ENCODE results near the gene TBC1D1.

The TBC1D1 gene, protein sequence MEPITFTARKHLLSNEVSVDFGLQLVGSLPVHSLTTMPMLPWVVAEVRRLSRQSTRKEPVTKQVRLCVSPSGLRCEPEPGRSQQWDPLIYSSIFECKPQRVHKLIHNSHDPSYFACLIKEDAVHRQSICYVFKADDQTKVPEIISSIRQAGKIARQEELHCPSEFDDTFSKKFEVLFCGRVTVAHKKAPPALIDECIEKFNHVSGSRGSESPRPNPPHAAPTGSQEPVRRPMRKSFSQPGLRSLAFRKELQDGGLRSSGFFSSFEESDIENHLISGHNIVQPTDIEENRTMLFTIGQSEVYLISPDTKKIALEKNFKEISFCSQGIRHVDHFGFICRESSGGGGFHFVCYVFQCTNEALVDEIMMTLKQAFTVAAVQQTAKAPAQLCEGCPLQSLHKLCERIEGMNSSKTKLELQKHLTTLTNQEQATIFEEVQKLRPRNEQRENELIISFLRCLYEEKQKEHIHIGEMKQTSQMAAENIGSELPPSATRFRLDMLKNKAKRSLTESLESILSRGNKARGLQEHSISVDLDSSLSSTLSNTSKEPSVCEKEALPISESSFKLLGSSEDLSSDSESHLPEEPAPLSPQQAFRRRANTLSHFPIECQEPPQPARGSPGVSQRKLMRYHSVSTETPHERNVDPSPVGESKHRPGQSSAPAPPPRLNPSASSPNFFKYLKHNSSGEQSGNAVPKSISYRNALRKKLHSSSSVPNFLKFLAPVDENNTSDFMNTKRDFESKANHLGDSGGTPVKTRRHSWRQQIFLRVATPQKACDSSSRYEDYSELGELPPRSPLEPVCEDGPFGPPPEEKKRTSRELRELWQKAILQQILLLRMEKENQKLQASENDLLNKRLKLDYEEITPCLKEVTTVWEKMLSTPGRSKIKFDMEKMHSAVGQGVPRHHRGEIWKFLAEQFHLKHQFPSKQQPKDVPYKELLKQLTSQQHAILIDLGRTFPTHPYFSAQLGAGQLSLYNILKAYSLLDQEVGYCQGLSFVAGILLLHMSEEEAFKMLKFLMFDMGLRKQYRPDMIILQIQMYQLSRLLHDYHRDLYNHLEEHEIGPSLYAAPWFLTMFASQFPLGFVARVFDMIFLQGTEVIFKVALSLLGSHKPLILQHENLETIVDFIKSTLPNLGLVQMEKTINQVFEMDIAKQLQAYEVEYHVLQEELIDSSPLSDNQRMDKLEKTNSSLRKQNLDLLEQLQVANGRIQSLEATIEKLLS (N-terminal part only)
- 67.6 to 105 reads per million in 2 donors for total RNA-seq

DNA sequence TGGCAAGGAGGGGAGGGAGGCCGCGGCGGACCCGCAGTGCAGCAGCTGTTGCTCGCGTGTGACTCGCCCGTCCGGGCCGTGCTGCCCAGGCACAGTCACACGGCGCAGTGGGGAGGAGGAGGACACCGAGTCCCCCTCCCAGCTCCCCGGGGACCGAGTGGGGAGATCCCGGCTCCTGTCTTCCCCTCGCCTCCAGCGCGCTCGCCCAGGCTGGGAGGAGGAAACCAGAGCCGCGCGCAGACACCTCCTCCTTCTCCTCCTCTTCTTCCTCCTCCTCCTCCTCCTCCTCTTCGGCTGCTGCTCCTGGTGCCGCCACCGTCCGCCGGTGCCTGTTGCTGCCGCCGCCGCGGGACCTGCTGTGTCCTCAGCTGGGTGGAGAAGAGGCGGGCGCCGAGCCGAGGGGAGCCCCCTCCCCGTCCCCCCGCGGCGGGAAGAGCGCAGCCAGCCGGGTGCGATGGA lies at the start of gene TBC1D1:
Gene TBC1D1, plus strand, starts transcription at position 284 of the 459 bp plus-strand sequence. CDS start 11,012 bp downstream, outside the sequence.
- DNase-seq = peak; percentile 4

DNA sequence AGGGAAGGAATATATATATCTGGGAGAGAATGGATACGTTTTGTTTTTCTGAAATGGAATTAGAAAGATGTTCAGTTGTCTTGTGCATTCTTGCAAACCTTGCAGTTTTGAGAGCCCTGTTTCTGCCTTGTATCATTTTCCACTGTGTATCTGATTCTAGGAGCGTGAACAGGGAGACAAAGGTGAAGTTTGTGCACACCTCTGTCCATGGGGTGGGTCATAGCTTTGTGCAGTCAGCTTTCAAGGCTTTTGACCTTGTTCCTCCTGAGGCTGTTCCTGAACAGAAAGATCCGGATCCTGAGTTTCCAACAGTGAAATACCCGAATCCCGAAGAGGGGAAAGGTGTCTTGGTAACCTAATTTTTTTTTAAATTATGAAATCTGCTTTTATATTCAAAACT lies 46.7 kb upstream of the TBC1D1 start:
- DNase-seq = no peak

DNA sequence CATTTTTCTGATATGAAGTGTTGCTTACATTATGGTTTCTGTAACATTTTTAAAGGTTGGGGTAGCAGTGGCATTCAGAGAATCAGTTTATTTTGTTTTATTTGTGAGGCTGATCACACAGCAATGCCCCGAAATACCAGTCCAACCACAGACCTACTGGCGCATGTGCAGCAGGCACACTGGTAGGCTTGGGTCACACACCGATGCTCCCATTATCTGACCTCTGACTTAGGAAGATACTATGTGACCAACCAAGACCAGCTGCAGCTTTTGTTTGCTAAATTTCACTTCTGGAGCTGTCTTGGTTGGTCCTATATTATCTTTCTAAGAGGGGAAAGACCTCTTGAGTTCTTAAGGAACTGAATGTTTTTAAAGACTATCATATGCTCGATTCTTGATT lies 45.7 kb upstream of the TBC1D1 start:
- DNase-seq = no peak

DNA sequence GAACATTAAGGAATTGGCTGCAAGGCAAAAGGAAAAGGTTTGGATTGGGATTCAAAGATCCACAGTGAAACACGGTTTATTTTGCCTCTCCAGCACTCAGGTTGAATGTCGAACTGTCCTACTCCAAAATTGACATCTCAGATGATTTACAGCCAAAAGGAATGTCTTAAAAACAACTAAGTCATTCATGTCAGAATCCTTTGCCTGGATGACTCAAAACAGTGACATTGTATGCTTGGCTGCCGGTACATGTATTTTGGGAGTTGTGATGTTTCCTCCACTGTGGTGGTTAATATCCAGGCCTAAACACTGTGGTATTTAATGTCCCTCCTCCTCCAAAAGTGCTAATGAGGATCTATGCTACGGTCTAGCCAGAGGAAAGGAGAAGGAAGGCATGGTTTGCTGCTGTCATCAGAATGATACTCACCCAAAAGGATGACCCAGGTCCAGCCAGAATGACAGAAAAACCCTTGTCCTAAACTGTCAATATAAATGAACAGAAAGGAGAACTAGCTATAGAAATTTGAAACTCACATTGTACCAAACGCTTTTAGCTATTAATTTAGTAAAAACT lies 43.5 kb upstream of the TBC1D1 start:
- no peak for DNase-seq

DNA sequence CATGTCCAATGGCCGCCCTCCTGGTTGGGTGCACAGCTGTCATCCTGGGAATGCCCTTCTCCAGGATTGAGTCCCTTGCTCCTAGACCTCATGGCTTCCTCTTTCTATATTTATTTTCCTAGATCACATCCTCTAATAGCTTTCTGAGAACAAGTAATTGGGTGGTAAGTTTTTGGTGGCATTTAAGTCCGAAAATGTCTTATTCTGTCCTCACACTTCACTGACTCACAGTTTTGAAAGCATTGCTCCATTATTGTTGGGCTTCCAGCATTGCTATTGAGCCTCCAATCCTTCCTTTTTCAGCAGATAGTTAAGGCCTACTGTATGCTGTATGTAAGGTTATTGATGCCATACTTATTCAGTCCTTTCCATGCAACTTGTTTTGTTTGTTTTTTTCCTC lies 38.5 kb upstream of the TBC1D1 start:
- no peak for DNase-seq

DNA sequence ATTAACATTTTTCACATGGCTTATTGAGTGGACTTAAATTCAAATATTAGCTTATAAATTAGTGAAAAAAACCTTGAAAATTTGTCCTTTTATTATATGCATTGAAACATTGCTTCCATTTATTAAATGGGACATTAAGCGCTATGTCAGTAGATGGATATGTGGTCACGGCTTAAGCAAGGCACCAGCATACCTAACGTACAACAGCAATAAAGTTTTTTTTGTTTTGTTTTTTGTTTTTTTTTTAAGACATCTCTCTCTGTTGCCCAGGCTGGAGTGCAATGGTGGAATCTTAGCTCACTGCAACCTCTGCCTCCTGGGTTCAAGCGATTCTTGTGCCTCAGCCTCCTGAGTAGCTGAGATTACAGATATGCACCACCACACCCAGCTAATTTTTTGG lies 32.8 kb upstream of the TBC1D1 start:
- no peak for DNase-seq

DNA sequence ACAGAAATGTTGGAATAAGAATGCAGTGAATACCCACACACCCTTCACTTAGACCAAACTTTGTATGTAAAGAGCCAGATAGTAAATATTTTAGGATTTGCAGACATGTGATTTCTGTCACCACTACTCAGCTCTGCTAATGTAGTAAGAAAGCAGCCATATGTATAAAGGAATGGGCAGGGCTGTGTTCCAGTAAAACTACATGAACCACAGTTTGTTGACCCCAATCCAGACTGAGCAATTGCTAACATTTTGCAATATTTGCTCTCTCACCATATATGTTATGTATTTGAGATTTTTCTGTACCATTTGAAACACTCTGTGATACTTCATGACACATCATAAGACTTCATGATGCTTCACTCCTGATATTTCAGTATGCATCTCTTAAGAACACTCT lies 32.0 kb upstream of the TBC1D1 start:
- DNase-seq = no peak

DNA sequence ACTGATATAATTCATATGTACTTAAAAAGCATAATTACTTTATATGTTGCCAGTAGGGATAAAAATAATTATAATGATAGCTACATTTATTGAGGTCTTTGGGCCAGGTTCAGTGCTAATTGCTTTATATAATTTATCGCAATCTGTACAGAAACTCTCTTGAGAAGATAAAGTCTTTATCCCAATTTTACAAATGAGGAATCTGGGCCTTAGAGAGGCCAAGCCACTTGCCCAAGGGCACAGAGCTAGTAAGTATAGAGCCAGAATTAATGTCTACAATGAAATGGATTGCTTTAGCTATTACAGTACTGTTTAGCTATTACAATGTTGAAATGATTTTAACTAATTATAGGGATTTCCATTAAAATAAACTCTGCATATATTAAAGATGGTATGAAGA lies 30.6 kb upstream of the TBC1D1 start:
- DNase-seq = no peak

DNA sequence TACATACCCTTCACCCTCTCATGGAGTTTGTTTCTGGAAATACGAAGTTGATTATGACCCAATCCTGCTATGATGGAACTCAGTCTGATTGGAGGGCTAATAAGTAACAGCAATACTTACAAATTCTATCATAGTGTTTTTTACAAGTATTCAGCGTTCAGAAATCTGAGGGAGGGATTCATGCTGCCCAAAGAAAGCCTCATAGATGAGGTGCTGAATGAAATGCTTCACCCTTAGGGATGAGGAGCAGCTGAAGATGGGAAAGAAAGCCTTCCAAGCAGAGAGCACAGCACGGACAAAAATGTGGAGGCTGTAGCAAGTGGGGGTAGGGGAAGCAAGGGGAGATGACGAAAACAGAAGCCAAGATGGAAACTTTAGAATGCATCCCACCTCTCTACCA lies 27.9 kb upstream of the TBC1D1 start:
- no peak for DNase-seq

DNA sequence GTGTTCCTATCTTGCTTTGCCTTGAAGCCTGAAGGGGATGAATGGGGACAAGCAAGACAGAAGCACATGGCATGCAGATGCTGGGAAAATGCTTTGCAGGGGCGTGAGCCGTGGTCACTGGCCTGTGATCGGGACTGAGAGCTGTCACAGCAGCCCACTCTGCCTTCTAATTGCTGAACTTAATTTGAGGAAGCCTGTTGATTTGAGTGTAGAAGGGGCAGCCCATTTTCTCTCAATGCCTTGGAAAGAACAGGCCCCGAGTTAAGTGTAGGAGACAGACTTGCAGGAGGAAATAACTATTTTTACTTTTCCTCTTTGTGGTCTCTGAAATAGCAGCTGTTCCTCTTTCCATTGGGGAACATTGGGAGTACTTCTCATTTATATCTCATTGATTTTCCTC lies 26.1 kb upstream of the TBC1D1 start:
- DNase-seq = no peak

DNA sequence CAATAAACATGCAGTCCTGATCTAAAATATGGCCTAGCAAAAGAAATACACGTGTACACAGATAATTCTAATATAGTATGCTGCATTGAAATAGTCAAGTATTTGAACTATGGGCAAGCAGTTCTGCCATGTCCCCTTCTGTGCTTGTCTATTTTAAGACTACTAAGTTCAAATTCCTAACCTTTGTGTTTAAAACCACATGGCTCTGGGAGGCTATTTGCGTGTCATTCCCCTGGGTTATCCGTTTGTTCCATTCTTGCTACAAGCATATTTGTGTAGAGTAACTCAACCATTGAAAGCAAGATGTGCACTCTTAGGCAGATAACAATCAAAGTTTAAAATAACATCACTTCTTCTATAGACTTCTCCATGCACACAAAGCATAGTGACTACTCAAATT lies 25.4 kb upstream of the TBC1D1 start:
- DNase-seq = no peak

DNA sequence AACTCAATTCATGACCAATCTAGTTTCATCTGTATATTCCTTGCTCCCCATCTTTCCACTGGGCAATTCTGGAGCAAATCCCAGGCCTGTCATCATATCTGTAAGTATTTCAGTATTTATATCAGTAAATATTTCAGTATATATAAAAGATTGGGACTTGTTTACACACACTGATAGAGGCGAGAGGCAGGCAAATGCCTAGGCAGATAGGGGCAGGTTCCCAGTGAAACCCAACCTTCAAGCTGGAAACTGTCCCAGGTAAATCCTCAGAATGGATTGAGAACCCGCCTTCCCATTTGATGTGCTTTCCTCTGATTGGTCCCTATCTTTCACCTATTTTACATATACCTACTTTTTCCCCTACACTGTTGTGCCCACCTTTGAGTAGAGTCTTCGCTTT lies 23.8 kb upstream of the TBC1D1 start:
- no peak for DNase-seq

DNA sequence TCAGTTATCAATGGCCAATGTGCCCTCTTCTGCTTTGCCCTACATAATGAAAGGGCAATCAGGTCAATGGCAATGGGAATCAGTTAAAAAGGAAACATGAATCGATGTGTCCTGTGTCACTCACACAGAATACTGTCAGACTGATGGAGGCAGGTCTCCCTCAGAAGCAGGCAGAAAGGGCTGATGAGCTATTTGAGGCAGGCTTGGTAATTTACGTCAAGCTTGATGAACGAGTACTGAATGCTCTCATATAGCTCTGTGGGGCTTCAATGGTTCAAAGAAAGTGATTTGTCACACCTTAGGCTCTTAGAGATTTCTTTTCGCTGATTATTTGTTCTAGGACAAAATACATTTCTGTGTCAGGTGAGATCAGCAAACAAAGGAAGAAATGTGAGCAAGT lies 22.6 kb upstream of the TBC1D1 start:
- no peak for DNase-seq

DNA sequence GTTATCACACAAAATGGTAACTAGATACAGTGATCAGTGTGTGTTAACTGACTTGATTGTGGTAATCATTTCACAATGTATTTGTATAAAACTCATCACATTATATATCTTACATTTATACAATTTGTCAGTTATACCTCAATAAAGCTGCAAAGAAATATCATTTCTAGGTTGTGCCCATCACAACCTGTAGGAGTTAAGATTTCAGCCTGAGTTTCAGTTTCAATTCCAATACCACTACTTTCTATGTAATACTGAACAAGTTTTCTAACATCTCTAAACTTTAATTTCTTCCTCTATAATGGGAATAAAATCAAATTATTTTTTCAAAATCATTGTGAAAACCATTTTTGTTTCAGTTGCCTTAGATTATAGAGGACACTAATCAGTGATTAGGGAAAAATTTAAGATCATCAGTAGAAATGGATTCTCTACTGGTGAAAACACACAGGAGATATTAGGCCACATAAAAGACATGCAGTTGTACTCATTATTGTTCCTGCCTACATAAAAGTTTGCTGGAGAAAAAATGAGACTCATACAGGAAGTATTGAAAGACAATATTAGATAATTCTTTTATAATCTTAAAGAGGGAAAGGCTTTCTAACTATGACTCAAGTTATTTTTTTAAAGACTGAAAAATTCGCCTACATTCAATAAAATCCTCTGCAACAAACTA lies 18.4 kb upstream of the TBC1D1 start:
- no peak for DNase-seq

DNA sequence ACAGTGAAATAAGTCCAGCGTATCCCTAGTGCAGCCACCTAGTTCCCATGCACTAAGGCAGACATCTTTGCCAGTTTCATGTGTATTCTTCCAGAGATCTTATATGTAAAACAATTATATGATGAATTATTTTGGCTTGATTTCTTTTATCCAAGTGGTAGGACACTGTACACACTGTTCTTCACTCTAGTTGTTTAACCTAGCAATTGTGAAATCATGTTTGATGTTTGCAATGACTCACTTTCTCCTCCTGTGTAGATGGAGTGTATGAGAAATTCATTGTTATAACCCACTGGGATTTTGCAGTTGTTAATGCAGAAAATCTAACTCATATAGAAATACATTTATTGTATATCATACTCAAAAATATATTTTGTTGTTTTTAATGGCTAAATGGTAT lies 17.5 kb upstream of the TBC1D1 start:
- no peak for DNase-seq

DNA sequence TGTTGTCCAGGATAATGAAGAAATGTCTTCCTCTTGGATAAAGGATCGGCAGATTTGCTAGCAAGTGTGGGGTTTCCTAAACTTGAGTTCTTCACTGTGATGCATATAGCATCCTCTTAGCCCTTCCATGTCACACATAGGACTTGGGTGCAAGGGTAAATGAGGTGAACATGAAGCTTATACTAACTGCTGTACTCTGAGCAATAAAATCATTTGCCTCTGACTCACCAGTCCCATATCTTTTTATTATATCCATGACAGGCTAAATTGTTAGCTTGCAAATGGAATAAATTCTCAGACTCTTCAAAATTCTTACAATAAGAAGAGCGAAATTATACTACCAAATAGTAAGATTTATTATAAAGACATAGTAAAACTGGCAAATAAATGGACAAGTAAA lies 14.7 kb upstream of the TBC1D1 start:
- no peak for DNase-seq

DNA sequence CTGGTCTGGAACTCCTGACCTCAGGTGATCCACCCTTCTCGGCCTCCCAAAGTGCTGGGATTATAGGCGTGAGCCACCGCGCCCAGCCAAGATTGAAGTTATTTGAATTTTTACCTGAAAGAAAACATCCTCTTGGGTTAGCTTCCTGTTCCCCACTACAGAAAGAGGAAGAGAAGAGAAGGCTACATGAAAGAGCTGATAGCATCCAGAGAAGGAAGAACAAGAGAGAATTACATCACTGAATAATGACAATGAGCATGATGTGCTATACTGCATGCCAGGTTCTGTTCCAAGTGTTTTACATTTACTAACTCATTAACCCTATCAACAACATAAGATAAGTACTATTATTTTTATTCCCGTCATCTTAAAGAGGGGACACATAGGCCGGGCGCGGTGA lies 11.5 kb upstream of the TBC1D1 start:
- no peak for DNase-seq

DNA sequence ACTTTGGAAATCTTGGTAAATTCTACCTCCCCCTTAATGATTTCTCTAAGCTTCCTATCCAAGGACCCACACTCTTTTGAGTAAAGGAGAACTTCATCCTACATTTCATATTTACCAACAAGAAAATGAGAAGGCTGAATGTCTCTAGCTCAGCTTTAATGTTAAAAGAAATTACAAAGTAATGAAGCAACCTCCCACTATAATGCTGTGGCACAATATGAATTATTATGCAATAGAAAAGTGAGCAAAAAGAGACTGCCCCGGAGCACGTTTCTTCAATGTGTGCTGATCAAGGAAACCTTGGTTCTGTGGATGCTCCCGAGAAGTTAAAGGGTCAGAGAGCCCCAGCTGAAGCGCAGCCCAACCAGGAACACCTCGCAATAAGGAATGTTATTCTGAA lies 9.1 kb upstream of the TBC1D1 start:
- DNase-seq = no peak

DNA sequence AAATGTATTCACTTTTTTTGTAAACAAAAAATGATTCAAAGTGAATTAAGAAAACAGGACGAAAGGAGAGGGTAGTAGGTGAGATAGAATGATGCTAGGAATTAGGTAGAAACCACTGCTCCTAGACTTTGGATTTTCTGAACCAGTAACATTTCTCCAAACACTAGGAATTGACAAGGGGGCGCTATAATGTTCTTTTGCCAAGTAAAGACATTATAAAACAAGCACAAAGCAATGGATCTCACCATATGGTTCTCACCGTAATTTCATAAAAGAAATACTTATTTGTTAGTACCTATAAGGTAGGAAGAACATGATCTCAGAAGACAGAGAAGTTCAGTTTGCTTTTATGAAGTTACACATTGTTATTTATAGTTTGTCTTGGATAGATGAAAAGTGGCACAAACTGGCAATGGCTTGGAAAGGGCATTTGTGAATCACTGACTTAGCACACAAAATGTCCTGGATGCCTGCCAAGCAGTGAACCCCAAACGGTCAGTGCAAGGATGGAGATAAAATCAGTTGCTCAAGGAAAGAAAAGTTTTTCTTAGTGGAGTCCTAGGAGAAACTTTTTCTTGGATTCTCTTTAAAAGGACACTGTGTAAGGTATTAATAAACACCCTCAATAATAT lies 8.1 kb upstream of the TBC1D1 start:
- DNase-seq = no peak

DNA sequence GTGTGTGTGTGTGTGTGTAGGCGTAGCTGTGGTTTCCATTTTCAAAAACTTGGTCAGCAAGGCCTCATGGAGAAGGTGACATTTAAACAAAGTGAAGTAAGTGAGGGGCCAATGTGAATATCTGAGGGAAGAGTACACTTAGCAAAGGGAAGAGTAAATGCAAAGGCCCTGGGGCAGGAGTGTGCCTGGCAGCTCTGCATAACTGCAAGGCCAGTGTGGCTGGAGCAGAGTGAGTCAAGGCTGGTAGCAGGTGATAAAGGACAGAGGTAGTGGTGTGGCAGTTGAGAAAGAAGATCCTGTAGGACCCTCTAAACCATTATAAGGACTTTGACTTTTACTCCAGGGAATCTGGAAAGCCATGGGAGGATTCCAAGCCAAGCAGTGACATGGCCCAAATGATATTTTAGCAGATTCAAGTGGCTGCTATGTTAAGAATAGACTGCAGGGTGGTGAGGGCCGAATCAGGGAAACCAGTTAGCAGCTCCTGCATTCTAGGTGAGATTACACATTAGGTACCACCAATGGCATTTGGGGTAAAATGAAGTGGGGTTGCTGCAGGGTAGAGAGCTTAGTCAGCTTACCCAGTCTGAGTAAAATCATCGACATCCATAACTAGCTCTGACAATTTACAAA lies 5.9 kb upstream of the TBC1D1 start:
- DNase-seq = no peak

DNA sequence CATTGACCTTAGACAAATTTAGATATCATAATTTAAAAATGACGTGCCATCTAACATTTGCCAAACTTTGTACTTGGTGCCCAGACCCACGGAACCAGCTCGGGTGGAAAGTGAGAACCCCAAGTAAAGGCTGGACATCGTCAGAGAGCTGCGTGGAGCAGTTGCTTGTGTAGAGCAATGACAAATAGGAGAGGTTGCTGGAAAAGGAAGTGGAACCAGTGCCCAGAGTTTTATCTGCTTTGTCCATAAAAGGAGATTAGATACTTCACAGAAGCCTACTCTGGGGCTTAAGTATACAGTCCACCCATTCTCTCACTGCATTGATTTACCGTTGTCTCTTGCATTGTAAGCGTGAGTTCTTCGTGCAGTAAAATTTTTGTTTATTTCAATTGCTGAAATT lies 5.4 kb upstream of the TBC1D1 start:
- no peak for DNase-seq

All from T-helper 9 cell (primary cell).